HCT116 (cell line): Measurements from ENCODE around the gene MCC. TPM values are rescaled to one million over a fixed set of nuclear protein-coding genes. Genes with fewer than 3 reads are reported as not detected.

Source experiments
- ATAC-seq: fragments of 200-7000 bp; cut with Tn5 transposase; 2 replicates; pipeline ENCODE4 v1.9.1; 2020; ENCODE audit warnings: mild to moderate bottlenecking, moderate library complexity
- BruUV-seq: library from RNA; stranded (reverse); fragments of 400-500 nt; replicated peaks from 2 replicates; lab custom pipeline; 2021; lab: Mats Ljungman, UMichigan
- CTCF ChIA-PET: fragments of 300-600 bp; sonication (Branson Sonifier 250); formaldehyde crosslinking; loops from one replicate; lab custom pipeline; 2021; ENCODE audit warnings: antibody characterized with exemption; lab: Charles Lee
- POLR2A ChIA-PET: fragments of 300-600, 350-600 bp; sonication (Branson Sonifier 250); formaldehyde crosslinking; loops from one replicate; lab custom pipeline; 2021; ENCODE audit warnings: antibody characterized with exemption; lab: Charles Lee
- RAD21 ChIA-PET, 2 experiments: fragments of 300-600 bp; sonication (Branson Sonifier 250); formaldehyde crosslinking; loops; one replicate each; lab custom pipeline; 2023; ENCODE audit warnings: low total read pairs in 2 of 2; ENCODE audit not compliant: uncharacterized antibody in 2 of 2, unreplicated experiment in 2 of 2, low non-redundant PET in 1 of 2; lab: Charles Lee
- DNase-seq: peaks from one replicate; pipeline ENCODE4 v3.0.0-alpha.2; 2010; ENCODE audit warnings: low read depth, low spot score
- H2AFZ ChIP-seq: fragments of 200-600 bp; shearing (Covaris generic), sonication (generic); 2 replicates; pipeline ENCODE4 v1.6.1; 2017; ENCODE audit warnings: low read depth, mixed run types, mixed read lengths, antibody characterized with exemption, low read length; ENCODE audit not compliant: poor library complexity, severe bottlenecking
- H3K27ac ChIP-seq: 2 replicates; pipeline ENCODE4 v1.5.1; 2012; ENCODE audit warnings: low read depth, low read length
- H3K27me3 ChIP-seq: fragments of 200-600 bp; sonication (generic); 2 replicates; pipeline ENCODE4 v1.6.1; 2016; ENCODE audit warnings: mixed run types, low read length, mixed read lengths; ENCODE audit not compliant: insufficient read depth
- H3K36me3 ChIP-seq, 2 experiments: fragments of 200-500 bp in 1 of 2; fragments of 200-600 bp in 1 of 2; sonication (Bioruptor generic) in 1 of 2; sonication (generic) in 1 of 2; 2 replicates each; pipeline versions ENCODE4 v1.5.1 to v1.6.1; 2014 to 2016; ENCODE audit warnings: low read length in 2 of 2, inconsistent platforms in 1 of 2, mixed read lengths in 1 of 2, mixed run types in 1 of 2; ENCODE audit not compliant: insufficient read depth in 2 of 2, control insufficient read depth in 1 of 2
- H3K4me1 ChIP-seq, 2 experiments: fragments of 200-600 bp in 1 of 2; sonication (generic) in 1 of 2; 2 replicates each; pipeline versions ENCODE4 v1.5.1 to v1.6.1; 2012 to 2017; ENCODE audit warnings: low read length in 2 of 2, inconsistent platforms in 1 of 2, mild to moderate bottlenecking in 1 of 2, mixed read lengths in 1 of 2, mixed run types in 1 of 2, moderate library complexity in 1 of 2; ENCODE audit not compliant: insufficient read depth in 2 of 2, control insufficient read depth in 1 of 2
- H3K4me2 ChIP-seq: fragments of 200-600 bp; sonication (generic); 2 replicates; pipeline ENCODE4 v1.6.1; 2017; ENCODE audit warnings: mixed run types, low read length, mixed read lengths
- H3K4me3 ChIP-seq, 2 experiments: fragments of 200-600 bp in 1 of 2; sonication (generic) in 1 of 2; replicated peaks in 1 of 2; 2 replicates each; pipeline ENCODE4 v1.5.1; 2011 to 2016; ENCODE audit warnings: low read length in 2 of 2, control low read depth in 1 of 2, low read depth in 1 of 2, mild to moderate bottlenecking in 1 of 2, mixed read lengths in 1 of 2, mixed run types in 1 of 2
- H3K79me2 ChIP-seq: fragments of 200-600 bp; sonication (generic); 2 replicates; pipeline ENCODE4 v1.6.1; 2017; ENCODE audit warnings: mild to moderate bottlenecking, mixed run types, low read length, moderate library complexity, mixed read lengths; ENCODE audit not compliant: insufficient read depth
- H3K9ac ChIP-seq: fragments of 200-600 bp; sonication (generic); 2 replicates; pipeline ENCODE4 v1.6.1; 2016; ENCODE audit warnings: low read length, mixed read lengths
- H3K9me2 ChIP-seq: fragments of 200-600 bp; sonication (generic), shearing (Covaris generic); 2 replicates; pipeline ENCODE4 v1.6.1; 2017; ENCODE audit warnings: mixed run types, mild to moderate bottlenecking, moderate library complexity; ENCODE audit not compliant: insufficient read depth
- H3K9me3 ChIP-seq, 2 experiments: fragments of 200-500 bp in 1 of 2; fragments of 200-600 bp in 1 of 2; sonication (Bioruptor generic) in 1 of 2; sonication (generic) in 1 of 2; 2 replicates each; pipeline ENCODE4 v1.6.1; 2014 to 2017; ENCODE audit warnings: low read length in 2 of 2, mixed read lengths in 2 of 2, inconsistent platforms in 1 of 2, low read depth in 1 of 2, mild to moderate bottlenecking in 1 of 2, mixed run types in 1 of 2, moderate library complexity in 1 of 2; ENCODE audit not compliant: control insufficient read depth in 1 of 2, insufficient read depth in 1 of 2
- H4K20me1 ChIP-seq: fragments of 200-600 bp; sonication (generic), shearing (Covaris generic); 2 replicates; pipeline ENCODE4 v1.6.1; 2017; ENCODE audit warnings: mixed run types, mild to moderate bottlenecking, moderate library complexity; ENCODE audit not compliant: insufficient read depth
- CBX3 ChIP-seq: IDR thresholded peaks from 2 replicates; pipeline ENCODE4 v1.6.1; 2012; ENCODE audit warnings: low read depth
- EGR1 ChIP-seq: IDR thresholded peaks from 2 replicates; pipeline ENCODE4 v1.6.1; 2012; ENCODE audit warnings: low read depth
- ELF1 ChIP-seq: IDR thresholded peaks from 2 replicates; pipeline ENCODE4 v1.6.1; 2012; ENCODE audit warnings: low read depth, borderline replicate concordance
- EZH2 ChIP-seq: fragments of 200-600 bp; sonication (generic); IDR thresholded peaks from 2 replicates; pipeline ENCODE4 v1.6.1; 2017; ENCODE audit warnings: antibody characterized with exemption, mixed run types
- EZH2phosphoT487 ChIP-seq: fragments of 200-600 bp; IDR thresholded peaks from 2 replicates; pipeline ENCODE4 v1.6.1; 2018; ENCODE audit warnings: antibody characterized with exemption, borderline replicate concordance
- POLR2A ChIP-seq: IDR thresholded peaks from 2 replicates; pipeline ENCODE4 v1.7.0; 2011; ENCODE audit warnings: borderline replicate concordance; ENCODE audit not compliant: insufficient read depth, insufficient read length; ENCODE audit errors: extremely low read depth
- SP1 ChIP-seq: IDR thresholded peaks from 2 replicates; pipeline ENCODE4 v1.6.1; 2012; ENCODE audit warnings: low read depth
- TCF7L2 ChIP-seq: IDR thresholded peaks from 2 replicates; pipeline ENCODE4 v1.7.0; 2011; ENCODE audit warnings: borderline replicate concordance, inconsistent platforms; ENCODE audit not compliant: insufficient read depth, insufficient read length; ENCODE audit errors: extremely low read depth
- YY1 ChIP-seq: IDR thresholded peaks from 2 replicates; pipeline ENCODE4 v1.6.1; 2011; ENCODE audit warnings: low read length, low read depth, moderate library complexity, mild to moderate bottlenecking; ENCODE audit not compliant: insufficient replicate concordance; ENCODE audit errors: extremely low read depth
- ZFX ChIP-seq: fragments of 450-650 bp; IDR thresholded peaks from 2 replicates; pipeline ENCODE4 v1.6.1; 2017
- ZNF274 ChIP-seq: fragments of 200-500 bp; sonication (Bioruptor generic); IDR thresholded peaks from 2 replicates; pipeline ENCODE4 v1.6.1; 2014; ENCODE audit warnings: mild to moderate bottlenecking, low read depth, low read length, inconsistent platforms
- intact Hi-C: fragments of 100-400 bp; cut with micrococcal nuclease; formaldehyde crosslinking; loops from 2 replicates; pipeline ENCODE4 v1.10.0; 2022
- total RNA-seq: library from RNA; stranded (reverse); gene quantifications from one replicate; pipeline ENCODE4 v1.2.1, GENCODE V29; 2021; ENCODE audit not compliant: unreplicated experiment
- TF ChIP-seq, protein P1 (sequence below): IDR thresholded peaks from 2 replicates; pipeline ENCODE4 v1.6.1; 2011; ENCODE audit warnings: mild to moderate bottlenecking, low read length, moderate library complexity; ENCODE audit not compliant: insufficient replicate concordance; ENCODE audit errors: extremely low read depth
- TF ChIP-seq, protein P2 (sequence below): IDR thresholded peaks from 2 replicates; pipeline ENCODE4 v1.6.1; 2012; ENCODE audit warnings: low read depth
- TF ChIP-seq, protein P3 (sequence below), 3 experiments: fragments of 200-600 bp in 1 of 3; sonication (generic) in 1 of 3; IDR thresholded peaks in 2 of 3; conservative IDR thresholded peaks in 1 of 3; 2 replicates each; pipeline ENCODE4 v1.5.1; 2012 to 2017; ENCODE audit warnings: low read depth in 2 of 3, low read length in 2 of 3, antibody characterized with exemption in 1 of 3, borderline replicate concordance in 1 of 3, control low read depth in 1 of 3, mild to moderate bottlenecking in 1 of 3, mixed read lengths in 1 of 3, mixed run types in 1 of 3, moderate library complexity in 1 of 3; ENCODE audit not compliant: insufficient read depth in 1 of 3

The MCC gene
- total RNA-seq, 1 experiment from 2014 or later = 20.1 TPM

DNA sequence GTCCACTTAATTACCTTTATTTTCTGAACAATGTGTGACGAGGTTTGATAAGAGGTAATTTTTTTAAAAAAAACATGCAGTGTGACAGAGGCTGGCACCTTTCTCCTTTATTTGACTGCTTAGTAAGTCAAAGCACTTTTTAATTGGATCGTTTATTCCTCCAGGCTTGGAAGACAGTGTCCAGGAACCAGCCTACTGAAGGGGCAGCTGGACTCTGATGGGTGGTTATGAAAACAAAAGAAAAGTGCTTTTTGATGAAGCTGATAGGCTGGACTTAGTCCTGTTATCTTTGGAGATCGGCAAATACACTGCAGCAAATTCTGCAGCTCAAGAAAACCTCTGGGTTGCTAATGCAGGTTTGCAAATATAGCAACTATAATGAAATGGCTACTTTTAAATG, 370.0 kb downstream of the MCC start:
- Histone ChIP-seq H3K79me2 (no peaks in the 10 kb centered on the region), H3K9me2 (no peaks in the 10 kb centered on the region), H3K9ac (no peak overlapping the region), H3K27me3 (no peaks in the 10 kb centered on the region), H3K4me3 (no peak overlapping the region), H2AFZ (no peak overlapping the region), H3K36me3 (no peaks in the 10 kb centered on the region), H3K27ac (no peak overlapping the region), H3K4me2 (no peak overlapping the region), H3K9me3 (no peaks in the 10 kb centered on the region), H3K4me1 (no peaks in the 10 kb centered on the region), H4K20me1 (no peaks in the 10 kb centered on the region)
- DNase-seq = no peak
- POLR2A ChIA-PET = no interaction called here
- intact Hi-C loops = no loop called here
- CTCF ChIA-PET = no interaction called here
- BruUV-seq = no TSS peak
- TF ChIP-seq, protein P1, sequence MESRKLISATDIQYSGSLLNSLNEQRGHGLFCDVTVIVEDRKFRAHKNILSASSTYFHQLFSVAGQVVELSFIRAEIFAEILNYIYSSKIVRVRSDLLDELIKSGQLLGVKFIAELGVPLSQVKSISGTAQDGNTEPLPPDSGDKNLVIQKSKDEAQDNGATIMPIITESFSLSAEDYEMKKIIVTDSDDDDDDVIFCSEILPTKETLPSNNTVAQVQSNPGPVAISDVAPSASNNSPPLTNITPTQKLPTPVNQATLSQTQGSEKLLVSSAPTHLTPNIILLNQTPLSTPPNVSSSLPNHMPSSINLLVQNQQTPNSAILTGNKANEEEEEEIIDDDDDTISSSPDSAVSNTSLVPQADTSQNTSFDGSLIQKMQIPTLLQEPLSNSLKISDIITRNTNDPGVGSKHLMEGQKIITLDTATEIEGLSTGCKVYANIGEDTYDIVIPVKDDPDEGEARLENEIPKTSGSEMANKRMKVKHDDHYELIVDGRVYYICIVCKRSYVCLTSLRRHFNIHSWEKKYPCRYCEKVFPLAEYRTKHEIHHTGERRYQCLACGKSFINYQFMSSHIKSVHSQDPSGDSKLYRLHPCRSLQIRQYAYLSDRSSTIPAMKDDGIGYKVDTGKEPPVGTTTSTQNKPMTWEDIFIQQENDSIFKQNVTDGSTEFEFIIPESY = no peak
- TF ChIP-seq, protein P2, sequence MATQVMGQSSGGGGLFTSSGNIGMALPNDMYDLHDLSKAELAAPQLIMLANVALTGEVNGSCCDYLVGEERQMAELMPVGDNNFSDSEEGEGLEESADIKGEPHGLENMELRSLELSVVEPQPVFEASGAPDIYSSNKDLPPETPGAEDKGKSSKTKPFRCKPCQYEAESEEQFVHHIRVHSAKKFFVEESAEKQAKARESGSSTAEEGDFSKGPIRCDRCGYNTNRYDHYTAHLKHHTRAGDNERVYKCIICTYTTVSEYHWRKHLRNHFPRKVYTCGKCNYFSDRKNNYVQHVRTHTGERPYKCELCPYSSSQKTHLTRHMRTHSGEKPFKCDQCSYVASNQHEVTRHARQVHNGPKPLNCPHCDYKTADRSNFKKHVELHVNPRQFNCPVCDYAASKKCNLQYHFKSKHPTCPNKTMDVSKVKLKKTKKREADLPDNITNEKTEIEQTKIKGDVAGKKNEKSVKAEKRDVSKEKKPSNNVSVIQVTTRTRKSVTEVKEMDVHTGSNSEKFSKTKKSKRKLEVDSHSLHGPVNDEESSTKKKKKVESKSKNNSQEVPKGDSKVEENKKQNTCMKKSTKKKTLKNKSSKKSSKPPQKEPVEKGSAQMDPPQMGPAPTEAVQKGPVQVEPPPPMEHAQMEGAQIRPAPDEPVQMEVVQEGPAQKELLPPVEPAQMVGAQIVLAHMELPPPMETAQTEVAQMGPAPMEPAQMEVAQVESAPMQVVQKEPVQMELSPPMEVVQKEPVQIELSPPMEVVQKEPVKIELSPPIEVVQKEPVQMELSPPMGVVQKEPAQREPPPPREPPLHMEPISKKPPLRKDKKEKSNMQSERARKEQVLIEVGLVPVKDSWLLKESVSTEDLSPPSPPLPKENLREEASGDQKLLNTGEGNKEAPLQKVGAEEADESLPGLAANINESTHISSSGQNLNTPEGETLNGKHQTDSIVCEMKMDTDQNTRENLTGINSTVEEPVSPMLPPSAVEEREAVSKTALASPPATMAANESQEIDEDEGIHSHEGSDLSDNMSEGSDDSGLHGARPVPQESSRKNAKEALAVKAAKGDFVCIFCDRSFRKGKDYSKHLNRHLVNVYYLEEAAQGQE = no peak
- TF ChIP-seq, protein P3, sequence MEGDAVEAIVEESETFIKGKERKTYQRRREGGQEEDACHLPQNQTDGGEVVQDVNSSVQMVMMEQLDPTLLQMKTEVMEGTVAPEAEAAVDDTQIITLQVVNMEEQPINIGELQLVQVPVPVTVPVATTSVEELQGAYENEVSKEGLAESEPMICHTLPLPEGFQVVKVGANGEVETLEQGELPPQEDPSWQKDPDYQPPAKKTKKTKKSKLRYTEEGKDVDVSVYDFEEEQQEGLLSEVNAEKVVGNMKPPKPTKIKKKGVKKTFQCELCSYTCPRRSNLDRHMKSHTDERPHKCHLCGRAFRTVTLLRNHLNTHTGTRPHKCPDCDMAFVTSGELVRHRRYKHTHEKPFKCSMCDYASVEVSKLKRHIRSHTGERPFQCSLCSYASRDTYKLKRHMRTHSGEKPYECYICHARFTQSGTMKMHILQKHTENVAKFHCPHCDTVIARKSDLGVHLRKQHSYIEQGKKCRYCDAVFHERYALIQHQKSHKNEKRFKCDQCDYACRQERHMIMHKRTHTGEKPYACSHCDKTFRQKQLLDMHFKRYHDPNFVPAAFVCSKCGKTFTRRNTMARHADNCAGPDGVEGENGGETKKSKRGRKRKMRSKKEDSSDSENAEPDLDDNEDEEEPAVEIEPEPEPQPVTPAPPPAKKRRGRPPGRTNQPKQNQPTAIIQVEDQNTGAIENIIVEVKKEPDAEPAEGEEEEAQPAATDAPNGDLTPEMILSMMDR (IDR thresholded peaks at IDR 0.05 in 2 of 3, conservative IDR thresholded peaks at IDR 0.05 in 1 of 3; ENCODE audit: borderline replicate concordance in 1 of 3, insufficient read depth in 1 of 3, low read depth in 2 of 3, low read length in 2 of 3) = no peak
- TF ChIP-seq POLR2A (no peak), EZH2 (no peak), YY1 (no peak), ELF1 (no peak), TCF7L2 (no peak), SP1 (no peak), ZFX (no peak), EZH2phosphoT487 (no peak), CBX3 (no peak), EGR1 (no peak), ZNF274 (no peak)
- no peak for ATAC-seq
- RAD21 ChIA-PET = no interaction called here
